ENCODE measurements around the gene CAMKMT.

DNA sequence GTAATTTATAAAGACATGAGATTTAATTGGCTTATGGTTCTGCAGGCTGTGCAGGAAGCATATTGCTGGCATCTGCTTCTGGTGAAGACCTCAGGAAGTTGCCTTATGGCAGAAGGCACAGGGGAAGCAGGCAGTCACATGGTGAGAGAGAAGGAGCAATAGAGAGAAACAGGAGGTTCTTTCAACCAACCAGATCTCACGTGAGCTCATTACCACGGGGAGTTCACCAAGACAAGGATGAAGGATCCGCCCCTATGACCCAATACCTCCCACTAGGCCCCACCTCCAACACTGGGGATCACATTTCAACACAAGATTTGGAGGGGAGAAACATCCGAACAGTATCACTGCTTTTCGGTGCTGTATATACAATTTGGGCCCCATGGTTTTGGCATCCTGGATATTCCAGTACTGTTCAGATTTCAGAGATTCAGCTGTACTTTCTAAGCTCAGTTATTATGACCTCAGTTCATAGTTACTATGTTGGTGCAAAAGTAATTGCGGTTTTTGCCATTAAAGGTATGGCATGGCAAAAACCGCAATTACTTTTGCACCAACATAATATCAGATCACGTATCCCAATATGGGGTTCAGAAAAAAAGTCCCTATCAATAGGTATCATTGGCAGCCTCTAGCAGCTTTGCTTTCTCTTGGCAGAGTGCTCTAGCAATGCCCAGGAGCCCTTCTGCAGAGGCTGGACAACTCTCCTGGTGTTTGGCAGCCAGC is 390.2 kb downstream of the CAMKMT start:
- TF ChIP-seq, protein P1, sequence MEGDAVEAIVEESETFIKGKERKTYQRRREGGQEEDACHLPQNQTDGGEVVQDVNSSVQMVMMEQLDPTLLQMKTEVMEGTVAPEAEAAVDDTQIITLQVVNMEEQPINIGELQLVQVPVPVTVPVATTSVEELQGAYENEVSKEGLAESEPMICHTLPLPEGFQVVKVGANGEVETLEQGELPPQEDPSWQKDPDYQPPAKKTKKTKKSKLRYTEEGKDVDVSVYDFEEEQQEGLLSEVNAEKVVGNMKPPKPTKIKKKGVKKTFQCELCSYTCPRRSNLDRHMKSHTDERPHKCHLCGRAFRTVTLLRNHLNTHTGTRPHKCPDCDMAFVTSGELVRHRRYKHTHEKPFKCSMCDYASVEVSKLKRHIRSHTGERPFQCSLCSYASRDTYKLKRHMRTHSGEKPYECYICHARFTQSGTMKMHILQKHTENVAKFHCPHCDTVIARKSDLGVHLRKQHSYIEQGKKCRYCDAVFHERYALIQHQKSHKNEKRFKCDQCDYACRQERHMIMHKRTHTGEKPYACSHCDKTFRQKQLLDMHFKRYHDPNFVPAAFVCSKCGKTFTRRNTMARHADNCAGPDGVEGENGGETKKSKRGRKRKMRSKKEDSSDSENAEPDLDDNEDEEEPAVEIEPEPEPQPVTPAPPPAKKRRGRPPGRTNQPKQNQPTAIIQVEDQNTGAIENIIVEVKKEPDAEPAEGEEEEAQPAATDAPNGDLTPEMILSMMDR (conservative IDR thresholded peaks at IDR 0.05 in 1 of 2, IDR thresholded peaks at IDR 0.05 in 1 of 2; ENCODE audit: extremely low read depth in 1 of 2, insufficient read depth in 1 of 2, low read depth in 1 of 2, low read length in 2 of 2), result no peak
- no peak for TF ChIP-seq EZH2 (IDR thresholded peaks at IDR 0.05; ENCODE audit: borderline replicate concordance, low read length)

All from mammary epithelial cell (primary cell).